Type B pancreatic cell (in vitro differentiated cells): Measurements from ENCODE around the gene EPHB1. TPM values are rescaled to one million over a fixed set of nuclear protein-coding genes. Genes with fewer than 3 reads are reported as not detected.

ENCODE experiments used
- DNase-seq: peaks from one replicate; pipeline ENCODE4 v3.0.0; 2021; ENCODE audit warnings: mixed read lengths; ENCODE audit not compliant: unreplicated experiment; ENCODE audit errors: extremely low spot score
- H3K27ac Mint-ChIP-seq: 2 replicates; pipeline ENCODE4 v1.8.0; 2021; ENCODE audit warnings: mild to moderate bottlenecking, mixed read lengths
- H3K27me3 Mint-ChIP-seq: 2 replicates; pipeline ENCODE4 v1.8.0; 2021; ENCODE audit warnings: mixed read lengths
- H3K36me3 Mint-ChIP-seq: 2 replicates; pipeline ENCODE4 v1.8.0; 2021; ENCODE audit warnings: mixed read lengths
- H3K4me1 Mint-ChIP-seq: one replicate; pipeline ENCODE4 v1.8.0; 2021; ENCODE audit warnings: mixed read lengths; ENCODE audit not compliant: unreplicated experiment
- H3K4me3 Mint-ChIP-seq: 2 replicates; pipeline ENCODE4 v1.8.0; 2021; ENCODE audit warnings: mild to moderate bottlenecking, mixed read lengths
- H3K9me3 Mint-ChIP-seq: 2 replicates; pipeline ENCODE4 v1.8.0; 2021; ENCODE audit warnings: mixed read lengths
- total RNA-seq: library from RNA; stranded (reverse); gene quantifications from 2 replicates; pipeline ENCODE4 v1.2.1, GENCODE V29; 2021; ENCODE audit warnings: low replicate concordance
- TF ChIP-seq, protein P1 (sequence below): fragments of 200-600 bp; sonication (generic); conservative IDR thresholded peaks from 2 replicates; pipeline ENCODE4 v1.5.0; 2021; ENCODE audit warnings: antibody characterized with exemption, mild to moderate bottlenecking

EPHB1 gene
- total RNA-seq, 1 donor from 2014 or later: 9.1 TPM

- H3K4me1 Mint-ChIP-seq: no peaks in the 10 kb centered on the region
- no peaks in the 10 kb centered on the region for H3K36me3 Mint-ChIP-seq
- H3K27me3 Mint-ChIP-seq: peaks cover 54% of the 10 kb centered on the region
Observed at GRCh38 chr3:134903837-134904236, 108.8 kb downstream of the EPHB1 start.

DNA sequence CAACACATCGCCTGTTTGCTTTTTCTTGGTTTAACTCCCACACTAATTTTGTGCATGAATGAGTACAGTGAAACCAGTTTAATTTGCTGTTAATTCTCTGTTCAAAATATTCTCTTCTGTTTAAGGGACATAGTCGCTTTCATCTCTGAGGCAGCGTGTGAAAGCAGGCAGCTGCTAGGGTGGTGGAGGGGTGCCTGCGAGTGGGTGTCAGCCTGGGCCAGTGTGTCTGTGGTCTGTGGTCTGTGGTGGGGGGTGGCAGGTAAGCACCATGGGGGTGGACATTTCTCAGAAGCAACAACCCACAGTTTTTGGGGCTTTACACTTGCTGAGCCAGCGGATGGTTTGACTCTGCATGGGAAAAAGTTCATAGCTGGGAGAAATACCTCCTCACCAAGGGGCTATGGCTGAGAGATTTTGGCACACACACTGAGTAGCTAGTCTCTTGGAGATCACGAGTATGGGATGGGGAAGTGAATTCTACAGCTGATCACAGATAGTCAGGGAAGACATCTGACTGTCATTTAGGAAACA, 109.2 kb downstream of the EPHB1 start:
- DNase-seq: no peak
- Mint-ChIP-seq H3K36me3 (no peaks in the 10 kb centered on the region), H3K27me3 (peaks cover 49% of the 10 kb centered on the region), H3K9me3 (no peaks in the 10 kb centered on the region), H3K27ac (no peak overlapping the region), H3K4me3 (no peak overlapping the region), H3K4me1 (no peaks in the 10 kb centered on the region)
- TF ChIP-seq, protein P1, sequence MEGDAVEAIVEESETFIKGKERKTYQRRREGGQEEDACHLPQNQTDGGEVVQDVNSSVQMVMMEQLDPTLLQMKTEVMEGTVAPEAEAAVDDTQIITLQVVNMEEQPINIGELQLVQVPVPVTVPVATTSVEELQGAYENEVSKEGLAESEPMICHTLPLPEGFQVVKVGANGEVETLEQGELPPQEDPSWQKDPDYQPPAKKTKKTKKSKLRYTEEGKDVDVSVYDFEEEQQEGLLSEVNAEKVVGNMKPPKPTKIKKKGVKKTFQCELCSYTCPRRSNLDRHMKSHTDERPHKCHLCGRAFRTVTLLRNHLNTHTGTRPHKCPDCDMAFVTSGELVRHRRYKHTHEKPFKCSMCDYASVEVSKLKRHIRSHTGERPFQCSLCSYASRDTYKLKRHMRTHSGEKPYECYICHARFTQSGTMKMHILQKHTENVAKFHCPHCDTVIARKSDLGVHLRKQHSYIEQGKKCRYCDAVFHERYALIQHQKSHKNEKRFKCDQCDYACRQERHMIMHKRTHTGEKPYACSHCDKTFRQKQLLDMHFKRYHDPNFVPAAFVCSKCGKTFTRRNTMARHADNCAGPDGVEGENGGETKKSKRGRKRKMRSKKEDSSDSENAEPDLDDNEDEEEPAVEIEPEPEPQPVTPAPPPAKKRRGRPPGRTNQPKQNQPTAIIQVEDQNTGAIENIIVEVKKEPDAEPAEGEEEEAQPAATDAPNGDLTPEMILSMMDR: no peak

More at GRCh38 chr3:134903837-134904236, 108.8 kb downstream of the EPHB1 start:
- Mint-ChIP-seq H3K4me3 (no peak overlapping the region), H3K9me3 (no peaks in the 10 kb centered on the region), H3K27ac (no peak overlapping the region)
- TF ChIP-seq, protein P1: no peak
- no peak for DNase-seq

DNA sequence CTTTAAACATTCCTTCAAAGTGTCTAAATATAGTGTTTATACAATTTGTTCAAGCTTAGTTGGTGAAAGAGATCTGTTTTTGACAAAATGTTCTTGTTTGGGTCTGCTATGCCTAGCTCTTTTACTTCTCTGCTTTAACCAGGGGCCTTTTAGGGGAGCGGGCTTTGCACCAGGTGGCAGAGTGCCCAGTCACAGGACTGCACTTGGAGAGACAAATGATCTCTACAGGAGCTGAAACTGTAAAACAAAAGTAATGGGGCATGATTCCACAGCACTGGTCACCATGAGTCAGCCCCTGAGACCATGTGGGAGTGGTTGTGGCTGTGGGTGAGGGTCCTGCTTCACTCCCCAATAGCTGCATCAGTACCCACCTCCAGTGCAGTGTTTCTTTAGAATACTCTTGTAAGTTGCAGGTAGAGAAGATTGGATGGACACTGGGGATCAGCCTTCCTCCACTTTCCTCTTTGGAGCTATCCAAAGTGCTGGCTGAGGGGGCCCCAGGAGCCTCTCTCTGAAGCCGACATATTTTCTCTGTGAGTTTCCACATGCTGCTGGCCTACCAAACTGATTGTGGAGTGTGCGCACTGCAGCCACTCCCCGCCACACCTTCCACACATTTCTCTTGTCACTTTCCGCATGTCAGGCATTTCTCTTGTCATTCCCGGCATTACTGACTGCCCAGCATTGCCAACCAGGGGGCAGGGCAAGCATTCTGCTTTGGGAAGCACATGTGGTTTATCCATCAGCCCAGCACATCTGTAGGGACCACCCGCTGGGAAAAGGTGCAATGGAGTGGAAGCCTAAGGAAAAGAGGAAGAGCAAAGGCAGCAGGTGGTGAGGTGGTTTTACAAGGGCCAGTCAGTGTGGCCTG, 110.0 kb downstream of the EPHB1 start:
- Mint-ChIP-seq H3K27me3 (peaks cover 46% of the 10 kb centered on the region), H3K27ac (no peak overlapping the region), H3K9me3 (no peaks in the 10 kb centered on the region), H3K4me1 (no peaks in the 10 kb centered on the region), H3K36me3 (no peaks in the 10 kb centered on the region), H3K4me3 (no peak overlapping the region)
- TF ChIP-seq, protein P1: no peak
- no peak for DNase-seq

GRCh38 chr3:134905647-134905935, 110.5 kb downstream of the EPHB1 start:
- Mint-ChIP-seq H3K9me3 (no peaks in the 10 kb centered on the region), H3K4me1 (no peaks in the 10 kb centered on the region), H3K27me3 (peaks cover 44% of the 10 kb centered on the region), H3K27ac (no peak overlapping the region), H3K4me3 (no peak overlapping the region), H3K36me3 (no peaks in the 10 kb centered on the region)
- no peak for DNase-seq
- TF ChIP-seq, protein P1: no peak

DNA sequence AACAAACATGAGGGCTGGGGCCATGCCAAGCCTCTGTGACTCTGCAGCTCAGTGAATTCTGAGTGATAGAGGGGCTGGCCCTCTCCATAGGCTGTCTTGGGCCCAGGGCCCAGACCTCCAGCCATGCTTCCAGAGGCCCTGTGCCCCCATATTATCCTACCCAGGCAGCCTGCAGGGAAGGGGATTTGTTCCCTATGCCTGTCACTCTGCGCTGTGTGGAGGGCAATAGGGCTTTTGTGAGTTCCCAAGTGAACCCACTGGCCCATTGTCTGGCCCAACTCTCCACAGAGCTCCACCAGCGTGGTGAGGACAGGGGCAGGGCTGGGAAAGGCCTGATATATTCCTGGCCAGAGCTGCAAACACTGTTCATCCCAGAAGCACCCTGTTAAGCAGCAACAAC, 113.2 kb downstream of the EPHB1 start:
- Mint-ChIP-seq H3K9me3 (no peaks in the 10 kb centered on the region), H3K36me3 (no peaks in the 10 kb centered on the region), H3K4me3 (no peak overlapping the region), H3K4me1 (no peaks in the 10 kb centered on the region), H3K27ac (no peak overlapping the region), H3K27me3 (peaks cover 51% of the 10 kb centered on the region)
- DNase-seq: no peak
- TF ChIP-seq, protein P1: no peak
